GM23248 (cell line): ENCODE results near the gene C1orf146. TPM values are rescaled to one million over a fixed set of nuclear protein-coding genes. Genes with fewer than 3 reads are reported as not detected.

Experiments
- DNase-seq: peaks from one replicate; pipeline ENCODE4 v3.0.0-alpha.2; 2015
- H2AFZ ChIP-seq: fragments of 200-600 bp; sonication (generic); 2 replicates; pipeline ENCODE4 v1.6.1; 2016; ENCODE audit warnings: antibody characterized with exemption
- H3F3A ChIP-seq: fragments of 200-600 bp; sonication (generic); 2 replicates; pipeline ENCODE4 v1.6.1; 2016; ENCODE audit warnings: mild to moderate bottlenecking, antibody characterized with exemption, mixed run types; ENCODE audit not compliant: insufficient read depth
- H3K27ac ChIP-seq: fragments of 200-600 bp; sonication (generic); 2 replicates; pipeline ENCODE4 v1.5.1; 2016; ENCODE audit warnings: mild to moderate bottlenecking
- H3K27me3 ChIP-seq: fragments of 200-600 bp; sonication (generic); replicated peaks from 2 replicates; pipeline ENCODE4 v1.6.1; 2016; ENCODE audit warnings: mild to moderate bottlenecking; ENCODE audit not compliant: insufficient read depth
- H3K36me3 ChIP-seq: fragments of 200-600 bp; sonication (generic); 2 replicates; pipeline ENCODE4 v1.6.1; 2016; ENCODE audit warnings: low read depth, mild to moderate bottlenecking
- H3K4me1 ChIP-seq: fragments of 200-600 bp; sonication (generic); 2 replicates; pipeline ENCODE4 v1.6.1; 2016; ENCODE audit warnings: mild to moderate bottlenecking; ENCODE audit not compliant: insufficient read depth
- H3K4me2 ChIP-seq: fragments of 200-600 bp; sonication (generic); one replicate; pipeline ENCODE4 v1.6.1; 2016; ENCODE audit warnings: mild to moderate bottlenecking; ENCODE audit not compliant: unreplicated experiment
- H3K4me3 ChIP-seq: fragments of 200-600 bp; sonication (generic); 2 replicates; pipeline ENCODE4 v1.5.1; 2016; ENCODE audit warnings: mild to moderate bottlenecking
- H3K79me2 ChIP-seq: fragments of 200-600 bp; sonication (generic); 2 replicates; pipeline ENCODE4 v1.6.1; 2016; ENCODE audit warnings: mild to moderate bottlenecking; ENCODE audit not compliant: insufficient read depth
- H3K9ac ChIP-seq: fragments of 200-600 bp; sonication (generic); 2 replicates; pipeline ENCODE4 v1.6.1; 2016; ENCODE audit warnings: mild to moderate bottlenecking
- H3K9me2 ChIP-seq: fragments of 200-600 bp; sonication (generic); 2 replicates; pipeline ENCODE4 v1.6.1; 2016; ENCODE audit warnings: mixed run types, mild to moderate bottlenecking, moderate library complexity; ENCODE audit not compliant: insufficient read depth
- H3K9me3 ChIP-seq: fragments of 200-600 bp; sonication (generic); one replicate; pipeline ENCODE4 v1.6.1; 2017; ENCODE audit warnings: low read depth
- H4K20me1 ChIP-seq: fragments of 200-600 bp; sonication (generic); 2 replicates; pipeline ENCODE4 v1.6.0; 2016; ENCODE audit not compliant: insufficient read depth
- EZH2 ChIP-seq: fragments of 200-600 bp; sonication (generic); IDR thresholded peaks from 2 replicates; pipeline ENCODE4 v1.6.1; 2018; ENCODE audit warnings: antibody characterized with exemption, mild to moderate bottlenecking; ENCODE audit not compliant: insufficient read depth, poor library complexity, severe bottlenecking
- EZH2phosphoT487 ChIP-seq: fragments of 200-600 bp; sonication (generic); IDR thresholded peaks from 2 replicates; pipeline ENCODE4 v1.6.1; 2018; ENCODE audit warnings: antibody characterized with exemption, moderate library complexity, mild to moderate bottlenecking, low read depth; ENCODE audit not compliant: insufficient read depth
- WGBS, 2 experiments: methylation state at CpG; one replicate each; pipeline ENCODE4 v1.1.6; 2015 to 2017; ENCODE audit warnings: low lambda C conversion rate in 2 of 2, low coverage in 1 of 2; ENCODE audit errors: missing lambda C conversion rate in 2 of 2; 5-methylcytosine and 5-hydroxymethylcytosine counted together
- in situ Hi-C: fragments of 300-500 bp; cut with MboI; formaldehyde crosslinking; loops from 2 replicates; pipeline ENCODE4 v1.15.0; 2020
- polyA plus RNA-seq: library from polyadenylated mRNA; unstranded; fragments of >200 nt; fragmentation: Nextera tagmentation; extraction: Ambion mirVana; gene quantifications from 2 replicates; pipeline ENCODE4 v1.2.1, GENCODE V29; 2016
- total RNA-seq: library from RNA; depleted of rRNA; stranded (reverse); fragments of >200 nt; shearing (Covaris generic); gene quantifications from 2 replicates; pipeline ENCODE4 v1.2.3, GENCODE V29; 2014

Gene C1orf146
- total and polyA plus RNA-seq, 2 experiments from 2014 or later, result not detected

- Histone ChIP-seq H3K27ac (no peak overlapping the region), H3K9me3 (no peaks in the 10 kb centered on the region), H4K20me1 (no peaks in the 10 kb centered on the region; the same call in 1 of the 2 replicates), H3K36me3 (no peaks in the 10 kb centered on the region), H3K79me2 (no peaks in the 10 kb centered on the region), H3F3A (peaks cover 19% of the 10 kb centered on the region; the same call in 1 of the 2 replicates), H3K4me1 (peaks cover 29% of the 10 kb centered on the region), H2AFZ (no peak overlapping the region), H3K27me3 (no peaks in the 10 kb centered on the region), H3K9me2 (no peaks in the 10 kb centered on the region), H3K4me2 (no peak overlapping the region), H3K9ac (no peak overlapping the region), H3K4me3 (no peak overlapping the region)
- WGBS, 2 experiments, result 92 to 95% methylated on average over 1 of the region's 1 CpG
- no peak for TF ChIP-seq EZH2phosphoT487
- TF ChIP-seq EZH2, result no peak
- DNase-seq, result peak; percentile 36
- in situ Hi-C loops, result no loop called here
Observed at GRCh38 chr1:92186081-92186480, 31.6 kb upstream of the C1orf146 start.

GRCh38 chr1:92188436-92189255, 29.1 kb upstream of the C1orf146 start:
- in situ Hi-C loops, result no loop called here
- TF ChIP-seq EZH2, result no peak
- no peak for TF ChIP-seq EZH2phosphoT487
- Histone ChIP-seq H3K27ac (no peak overlapping the region), H3K9me3 (no peaks in the 10 kb centered on the region), H3F3A (peaks cover 14% of the 10 kb centered on the region; the same call in 1 of the 2 replicates), H4K20me1 (no peaks in the 10 kb centered on the region; the same call in 1 of the 2 replicates), H3K9ac (no peak overlapping the region), H3K4me2 (no peak overlapping the region), H3K79me2 (no peaks in the 10 kb centered on the region), H3K9me2 (no peaks in the 10 kb centered on the region), H3K36me3 (no peaks in the 10 kb centered on the region), H3K27me3 (no peaks in the 10 kb centered on the region), H3K4me1 (peaks cover 28% of the 10 kb centered on the region), H2AFZ (no peak overlapping the region), H3K4me3 (no peak overlapping the region)
- WGBS, 2 experiments, result 63% methylated on average over 7 of the region's 7 CpGs
- DNase-seq, result no peak

DNA sequence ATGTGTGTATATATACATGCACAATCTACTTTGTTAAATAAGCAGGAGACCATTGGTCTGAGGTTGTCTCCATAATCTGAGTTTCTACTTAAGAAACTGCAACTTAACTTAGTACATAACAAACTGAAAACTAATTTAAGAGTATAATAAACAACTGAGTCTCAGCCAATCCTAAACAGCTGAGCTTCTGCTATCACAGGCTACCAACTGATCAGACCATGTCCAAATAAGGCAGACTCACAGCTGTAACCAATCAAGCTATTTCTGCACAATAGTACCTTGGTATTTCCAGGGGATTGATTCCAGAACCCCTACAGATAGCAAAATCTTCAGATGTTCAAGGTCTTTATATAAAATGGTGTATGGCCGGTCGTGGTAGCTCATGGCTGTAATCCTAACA, 26.0 kb upstream of the C1orf146 start:
- Histone ChIP-seq H2AFZ (no peak overlapping the region), H3K9me3 (no peaks in the 10 kb centered on the region), H3K79me2 (no peaks in the 10 kb centered on the region), H3K36me3 (no peaks in the 10 kb centered on the region), H4K20me1 (no peaks in the 10 kb centered on the region; the same call in 1 of the 2 replicates), H3K4me2 (no peak overlapping the region), H3F3A (no peaks in the 10 kb centered on the region), H3K27me3 (no peaks in the 10 kb centered on the region), H3K9ac (no peak overlapping the region), H3K4me3 (no peak overlapping the region), H3K27ac (no peak overlapping the region), H3K9me2 (no peaks in the 10 kb centered on the region), H3K4me1 (no peaks in the 10 kb centered on the region)
- in situ Hi-C loops, result no loop called here
- no peak for DNase-seq
- 31 to 36% methylated on average over 2 of the region's 2 CpGs for WGBS, 2 experiments
- TF ChIP-seq EZH2 (no peak), EZH2phosphoT487 (no peak)

DNA sequence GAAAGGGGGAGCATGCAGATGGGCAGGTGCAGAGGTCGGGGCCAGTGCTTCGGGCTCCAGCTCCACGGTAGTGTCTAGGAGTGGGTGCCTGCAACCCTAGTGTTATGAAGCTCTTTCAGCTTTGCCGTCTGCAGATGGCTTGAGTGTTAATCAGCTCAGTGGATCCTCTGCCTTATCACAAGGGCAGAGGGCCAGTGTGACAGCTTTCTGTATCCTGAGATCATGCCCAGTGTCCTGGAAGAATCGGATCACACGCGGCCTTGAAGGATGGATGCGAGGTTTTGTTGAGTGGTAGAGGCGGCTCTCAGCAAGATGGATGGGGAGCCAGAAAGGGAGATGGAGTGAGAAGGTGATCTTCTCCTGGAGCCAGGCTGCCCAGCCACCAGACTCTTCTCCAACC, 25.5 kb upstream of the C1orf146 start:
- in situ Hi-C loops, result no loop called here
- no peak for TF ChIP-seq EZH2phosphoT487
- TF ChIP-seq EZH2, result no peak

More for the DNA sequence above, 25.5 kb upstream of the C1orf146 start:
- H3K27ac ChIP-seq, result no peak overlapping the region
- H3K9me2 ChIP-seq, result no peaks in the 10 kb centered on the region
- 80 to 85% methylated on average over 9 of the region's 9 CpGs for WGBS, 2 experiments
- no peak overlapping the region for H2AFZ ChIP-seq
- no peak overlapping the region for H3K4me2 ChIP-seq
- H3K27me3 ChIP-seq, result no peaks in the 10 kb centered on the region
- no peaks in the 10 kb centered on the region for H3K36me3 ChIP-seq
- H3K4me3 ChIP-seq, result no peak overlapping the region
- no peaks in the 10 kb centered on the region; the same call in 1 of the 2 replicates for H4K20me1 ChIP-seq
- H3K9me3 ChIP-seq, result no peaks in the 10 kb centered on the region
- no peak overlapping the region for H3K9ac ChIP-seq
- H3K4me1 ChIP-seq, result no peaks in the 10 kb centered on the region
- H3F3A ChIP-seq, result no peaks in the 10 kb centered on the region
- no peaks in the 10 kb centered on the region for H3K79me2 ChIP-seq
- DNase-seq, result no peak
